Rectal smooth muscle tissue (tissue), 1 donor: Measurements from ENCODE around the gene PPP1R12B.
A peak's percentile ranks its signal among the peaks of the same experiment; 100 is the strongest.
"Not testable (repeated sequence)": the region's sequence is repeated elsewhere in the genome, so short reads cannot be mapped to it uniquely, and the experiment has no call there.

Experiments used
- H3K27ac ChIP-seq: one replicate; pipeline ENCODE4 v1.7.0; 2013; ENCODE audit warnings: low read depth, low read length, inconsistent platforms
- H3K27me3 ChIP-seq: one replicate; pipeline ENCODE4 v1.7.0; 2013; ENCODE audit warnings: low read length; ENCODE audit not compliant: control insufficient read depth, insufficient read depth
- H3K36me3 ChIP-seq: one replicate; pipeline ENCODE4 v1.7.0; 2013; ENCODE audit warnings: low read length; ENCODE audit not compliant: control insufficient read depth, insufficient read depth
- H3K4me1 ChIP-seq: one replicate; pipeline ENCODE4 v1.7.0; 2013; ENCODE audit warnings: low read length; ENCODE audit not compliant: control insufficient read depth, insufficient read depth
- H3K4me3 ChIP-seq: one replicate; pipeline ENCODE4 v1.7.0; 2013; ENCODE audit warnings: low read length
- H3K9ac ChIP-seq: one replicate; pipeline ENCODE4 v1.7.0; 2013; ENCODE audit warnings: low read length

PPP1R12B gene

GRCh38 chr1:202630096-202630495, 281.6 kb downstream of the PPP1R12B start:
- not testable (repeated sequence) for H3K27ac ChIP-seq, H3K4me1 ChIP-seq, H3K27me3 ChIP-seq, H3K9ac ChIP-seq, H3K4me3 ChIP-seq, H3K36me3 ChIP-seq

- Histone ChIP-seq H3K27me3 (no peaks in the 10 kb centered on the region), H3K27ac (no peak overlapping the region), H3K36me3 (no peaks in the 10 kb centered on the region), H3K4me3 (no peak overlapping the region), H3K9ac (no peak overlapping the region), H3K4me1 (no peaks in the 10 kb centered on the region)
Measured at GRCh38 chr1:202630541-202630940, 282.0 kb downstream of the PPP1R12B start.

GRCh38 chr1:202631076-202631923, 282.8 kb downstream of the PPP1R12B start:
- no peak overlapping the region for H3K9ac ChIP-seq
- no peak overlapping the region for H3K4me3 ChIP-seq
- H3K27ac ChIP-seq: no peak overlapping the region
- no peaks in the 10 kb centered on the region for H3K27me3 ChIP-seq
- no peaks in the 10 kb centered on the region for H3K36me3 ChIP-seq
- H3K4me1 ChIP-seq: no peaks in the 10 kb centered on the region

GRCh38 chr1:202632241-202632640, 283.7 kb downstream of the PPP1R12B start:
- H3K27me3 ChIP-seq: no peaks in the 10 kb centered on the region
- H3K4me3 ChIP-seq: no peak overlapping the region
- H3K27ac ChIP-seq: no peak overlapping the region
- H3K4me1 ChIP-seq: no peaks in the 10 kb centered on the region
- no peak overlapping the region for H3K9ac ChIP-seq
- H3K36me3 ChIP-seq: no peaks in the 10 kb centered on the region

- not testable (repeated sequence) for H3K27me3 ChIP-seq, H3K4me3 ChIP-seq
Measured at GRCh38 chr1:202636171-202636570, 287.7 kb downstream of the PPP1R12B start.

DNA sequence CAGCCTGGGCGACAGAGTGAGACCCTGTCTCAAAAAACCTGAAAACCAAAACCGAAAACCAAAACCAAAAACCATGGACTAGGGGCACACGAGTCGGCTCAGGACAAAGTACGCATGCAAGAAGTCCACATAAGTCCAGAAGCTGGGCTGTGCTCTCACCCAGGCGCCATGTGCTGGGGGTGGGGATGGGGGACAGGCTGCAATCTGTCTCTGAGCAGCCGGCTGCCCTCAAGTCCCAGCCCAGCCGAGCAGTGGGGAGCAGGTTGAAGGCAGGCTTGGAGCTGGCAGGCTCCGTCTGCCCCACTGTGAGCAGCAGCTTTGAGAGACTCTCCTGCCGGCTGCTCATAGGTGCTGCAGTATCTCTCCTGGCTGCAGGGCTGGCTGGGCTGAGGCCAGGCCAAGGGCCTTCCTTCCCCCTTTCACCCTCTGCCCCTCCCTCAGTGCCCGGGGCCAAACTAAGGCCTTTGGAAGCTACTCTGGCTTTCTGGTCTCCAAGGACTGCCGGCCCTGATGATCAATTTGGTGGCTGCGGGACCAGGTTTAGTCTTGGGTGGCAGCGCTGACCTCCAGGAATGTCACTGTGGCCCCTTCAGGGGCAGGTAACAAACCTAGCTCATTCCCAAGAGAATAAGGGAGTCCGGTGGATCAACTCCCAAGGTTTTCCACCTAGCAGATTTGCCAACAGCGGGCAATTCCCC, 289.0 kb downstream of the PPP1R12B start:
- peaks cover 13% of the 10 kb centered on the region for H3K27me3 ChIP-seq
- H3K4me3 ChIP-seq, H3K27ac ChIP-seq, H3K9ac ChIP-seq, H3K36me3 ChIP-seq, H3K4me1 ChIP-seq: not testable (repeated sequence)

More at GRCh38 chr1:202636171-202636570, 287.7 kb downstream of the PPP1R12B start:
- not testable (repeated sequence) for H3K36me3 ChIP-seq, H3K27ac ChIP-seq, H3K4me1 ChIP-seq, H3K9ac ChIP-seq

DNA sequence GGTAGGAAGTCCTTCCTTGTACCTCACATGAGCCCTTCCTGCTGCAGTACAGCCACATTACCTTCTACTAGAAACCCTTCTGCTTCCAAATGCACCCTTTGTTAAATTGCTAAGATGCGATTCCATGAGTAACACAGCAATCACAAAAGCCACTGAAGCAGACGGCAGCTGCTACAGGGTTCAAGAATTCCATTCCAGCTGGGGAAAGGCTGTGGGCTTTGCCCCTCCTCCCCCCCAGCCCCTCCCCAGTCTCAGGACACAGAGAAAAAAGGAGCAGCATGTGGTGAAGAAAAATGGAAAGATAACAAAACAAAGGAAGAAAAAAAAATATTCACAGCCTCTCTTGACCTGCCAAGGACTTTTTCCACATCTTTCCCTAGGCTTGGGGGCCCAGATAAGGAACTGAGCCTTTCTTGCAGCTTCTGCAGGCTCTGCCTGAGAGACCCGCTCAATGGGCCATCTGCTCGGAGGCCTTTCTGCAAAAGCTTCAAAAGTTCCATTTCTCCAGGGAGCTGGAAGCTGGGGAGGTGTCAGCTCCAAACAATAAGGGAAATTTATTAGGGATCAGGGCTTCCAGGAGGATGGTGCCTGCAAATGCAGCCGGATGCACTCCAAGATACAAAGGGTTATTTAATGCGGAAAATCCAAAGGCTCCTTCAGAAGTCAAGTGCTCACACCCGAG, 289.7 kb downstream of the PPP1R12B start:
- Histone ChIP-seq H3K27ac (no peak overlapping the region), H3K4me3 (no peak overlapping the region), H3K9ac (no peak overlapping the region), H3K36me3 (no peaks in the 10 kb centered on the region), H3K4me1 (peaks cover 3% of the 10 kb centered on the region), H3K27me3 (peaks cover 16% of the 10 kb centered on the region)

- not testable (repeated sequence) for H3K27ac ChIP-seq
Measured at GRCh38 chr1:202638701-202639305, 290.3 kb downstream of the PPP1R12B start.

DNA sequence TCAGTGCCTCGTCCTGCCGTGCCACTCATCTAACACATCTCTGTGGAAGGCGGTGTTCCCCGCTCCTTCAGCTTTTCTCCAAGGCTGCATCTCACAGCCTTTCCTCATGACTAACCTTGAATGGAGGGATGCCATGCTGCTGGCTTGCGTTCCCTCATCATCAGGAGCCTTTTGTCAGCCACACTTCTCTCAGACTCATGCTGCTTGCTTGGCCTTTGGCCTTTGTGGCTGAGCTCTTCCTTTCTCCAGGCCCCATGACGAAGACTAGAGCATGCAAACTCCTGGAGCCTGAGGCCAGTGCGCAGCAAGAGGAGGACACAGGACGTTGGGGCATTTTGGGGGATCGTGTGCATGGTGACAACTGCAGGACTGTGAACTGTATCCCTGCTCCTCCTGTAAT, 291.0 kb downstream of the PPP1R12B start:
- peaks cover 3% of the 10 kb centered on the region for H3K4me1 ChIP-seq
- no peaks in the 10 kb centered on the region for H3K36me3 ChIP-seq
- H3K27me3 ChIP-seq: peaks cover 20% of the 10 kb centered on the region

More at GRCh38 chr1:202638701-202639305, 290.3 kb downstream of the PPP1R12B start:
- H3K27me3 ChIP-seq: peaks cover 16% of the 10 kb centered on the region
- not testable (repeated sequence) for H3K9ac ChIP-seq, H3K4me3 ChIP-seq, H3K4me1 ChIP-seq, H3K36me3 ChIP-seq

DNA sequence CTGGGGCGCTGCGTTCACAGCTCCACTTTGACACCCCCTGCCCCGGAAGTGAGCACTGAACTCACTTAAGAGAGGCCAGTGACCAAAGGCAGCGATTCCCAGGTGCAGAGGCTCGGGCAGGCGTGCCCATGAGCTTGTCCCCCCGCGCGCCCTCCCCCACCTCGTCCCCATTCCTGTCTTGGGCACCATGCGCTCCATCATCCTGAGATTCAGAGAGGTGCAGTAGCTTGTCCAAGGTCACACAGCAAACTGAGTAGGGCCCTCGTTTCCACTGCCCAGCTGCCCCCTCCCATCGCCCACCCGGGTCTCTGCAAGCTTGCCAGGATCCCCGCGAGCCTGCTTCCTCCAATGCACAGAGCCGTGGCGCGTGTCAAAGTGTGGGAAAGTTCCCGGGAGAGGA, 293.7 kb downstream of the PPP1R12B start:
- peaks cover 3% of the 10 kb centered on the region for H3K4me1 ChIP-seq
- H3K4me3 ChIP-seq: peak overlapping the region; percentile 14
- no peak overlapping the region for H3K9ac ChIP-seq
- no peak overlapping the region for H3K27ac ChIP-seq
- H3K36me3 ChIP-seq: no peaks in the 10 kb centered on the region
- peaks cover 21% of the 10 kb centered on the region for H3K27me3 ChIP-seq

More for the DNA sequence above, 291.0 kb downstream of the PPP1R12B start:
- no peak overlapping the region for H3K27ac ChIP-seq
- no peak overlapping the region for H3K9ac ChIP-seq
- no peak overlapping the region for H3K4me3 ChIP-seq
